OCI-LY3 (cell line): ENCODE results near the gene VGLL1.
A peak's percentile ranks its signal among the peaks of the same experiment; 100 is the strongest.

Source experiments
- H2AFZ ChIP-seq: fragments of 200-600, 300-600 bp; shearing (Covaris generic); 2 replicates; pipeline ENCODE4 v1.6.0; 2014; ENCODE audit warnings: antibody characterized with exemption, low read depth, low read length
- H3K27ac ChIP-seq: fragments of 200-600, 300-600 bp; sonication (generic); 2 replicates; pipeline ENCODE4 v1.5.1; 2014; ENCODE audit warnings: mild to moderate bottlenecking, low read length, moderate library complexity, mixed read lengths
- H3K27me3 ChIP-seq: fragments of 200-600, 300-600 bp; sonication (generic); 2 replicates; pipeline ENCODE4 v1.6.1; 2014; ENCODE audit warnings: low read depth, low read length, mixed read lengths
- H3K36me3 ChIP-seq: fragments of 200-600, 300-600 bp; sonication (generic); replicated peaks from 2 replicates; pipeline ENCODE3; 2014; ENCODE audit warnings: low read depth, low read length, mixed read lengths
- H3K4me1 ChIP-seq: fragments of 300-600, 200-600 bp; sonication (generic); 2 replicates; pipeline ENCODE4 v1.6.1; 2014; ENCODE audit warnings: low read length, mixed read lengths
- H3K4me2 ChIP-seq: fragments of 200-600, 300-600 bp; sonication (generic); 2 replicates; pipeline ENCODE4 v1.6.1; 2014; ENCODE audit warnings: low read length, mixed read lengths
- H3K4me3 ChIP-seq: fragments of 300-600, 200-600 bp; sonication (generic); 2 replicates; pipeline ENCODE4 v1.5.1; 2014; ENCODE audit warnings: antibody characterized with exemption, mild to moderate bottlenecking, low read length, moderate library complexity
- H3K79me2 ChIP-seq: fragments of 300-600, 200-600 bp; shearing (Covaris generic); 2 replicates; pipeline ENCODE4 v1.6.1; 2014; ENCODE audit warnings: mild to moderate bottlenecking, low read length, mixed read lengths
- H3K9ac ChIP-seq: fragments of 300-600, 200-600 bp; shearing (Covaris generic); 2 replicates; pipeline ENCODE4 v1.6.0; 2014; ENCODE audit warnings: mild to moderate bottlenecking, low read length, moderate library complexity
- H3K9me3 ChIP-seq: fragments of 200-600, 300-600 bp; shearing (Covaris generic); 2 replicates; pipeline ENCODE4 v1.6.1; 2014; ENCODE audit warnings: low read length, mixed read lengths; ENCODE audit not compliant: insufficient read depth
- H4K20me1 ChIP-seq: fragments of 200-600, 300-600 bp; sonication (generic); 2 replicates; pipeline ENCODE4 v1.6.1; 2016; ENCODE audit warnings: low read length, mixed read lengths; ENCODE audit not compliant: insufficient read depth
- CTCF ChIP-seq: fragments of 200-600, 300-600 bp; sonication (generic); IDR thresholded peaks from 2 replicates; pipeline ENCODE4 v1.5.1; 2014; ENCODE audit warnings: antibody characterized with exemption, low read length, low read depth
- EZH2phosphoT487 ChIP-seq: fragments of 200-600 bp; shearing (Covaris generic); IDR thresholded peaks from 2 replicates; pipeline ENCODE4 v1.6.1; 2018; ENCODE audit warnings: antibody characterized with exemption, mixed run types, low read depth

VGLL1 gene

GRCh38 chrX:136493011-136493410 is 39.0 kb upstream of the VGLL1 start:
- no peak overlapping the region for H3K9ac ChIP-seq
- H3K36me3 ChIP-seq: no peaks in the 10 kb centered on the region
- peaks cover 31% of the 10 kb centered on the region for H3K27me3 ChIP-seq
- H3K79me2 ChIP-seq: peaks cover 5% of the 10 kb centered on the region
- H3K4me2 ChIP-seq: no peak overlapping the region
- H3K27ac ChIP-seq: no peak overlapping the region
- H4K20me1 ChIP-seq: no peaks in the 10 kb centered on the region
- no peaks in the 10 kb centered on the region for H3K9me3 ChIP-seq
- H2AFZ ChIP-seq: no peak overlapping the region
- no peaks in the 10 kb centered on the region for H3K4me1 ChIP-seq
- TF ChIP-seq CTCF (no peak; the same call in 1 of the 2 replicates), EZH2phosphoT487 (no peak)
- no peak overlapping the region for H3K4me3 ChIP-seq

GRCh38 chrX:136495043-136495442 is 37.0 kb upstream of the VGLL1 start:
- H3K4me2 ChIP-seq: no peak overlapping the region
- H3K27ac ChIP-seq: no peak overlapping the region
- TF ChIP-seq CTCF (no peak), EZH2phosphoT487 (no peak)
- no peaks in the 10 kb centered on the region for H4K20me1 ChIP-seq
- H3K4me1 ChIP-seq: peaks cover 13% of the 10 kb centered on the region
- peaks cover 20% of the 10 kb centered on the region for H3K79me2 ChIP-seq
- no peak overlapping the region for H3K9ac ChIP-seq
- H3K36me3 ChIP-seq: peaks cover under 1% of the 10 kb centered on the region
- H2AFZ ChIP-seq: no peak overlapping the region
- peaks cover 13% of the 10 kb centered on the region for H3K27me3 ChIP-seq
- no peak overlapping the region for H3K4me3 ChIP-seq
- no peaks in the 10 kb centered on the region for H3K9me3 ChIP-seq

GRCh38 chrX:136496186-136496763 is 35.7 kb upstream of the VGLL1 start:
- peaks cover 13% of the 10 kb centered on the region for H3K4me1 ChIP-seq
- peaks cover 1% of the 10 kb centered on the region for H3K27me3 ChIP-seq
- peaks cover 20% of the 10 kb centered on the region for H3K79me2 ChIP-seq
- H3K9me3 ChIP-seq: no peaks in the 10 kb centered on the region
- TF ChIP-seq EZH2phosphoT487 (no peak), CTCF (no peak)
- peak overlapping the region; percentile 89 for H2AFZ ChIP-seq
- peak overlapping the region; percentile 88 for H3K9ac ChIP-seq
- peaks cover 12% of the 10 kb centered on the region for H3K36me3 ChIP-seq
- peak overlapping the region; percentile 87 for H3K27ac ChIP-seq
- H3K4me2 ChIP-seq: peak overlapping the region; percentile 66
- peak overlapping the region; percentile 97 for H3K4me3 ChIP-seq
- no peaks in the 10 kb centered on the region for H4K20me1 ChIP-seq

- H3K79me2 ChIP-seq: peaks cover 20% of the 10 kb centered on the region
- no peaks in the 10 kb centered on the region for H4K20me1 ChIP-seq
- H3K27ac ChIP-seq: peak overlapping the region; percentile 87
- no peaks in the 10 kb centered on the region for H3K27me3 ChIP-seq
- peaks cover 16% of the 10 kb centered on the region for H3K36me3 ChIP-seq
- H3K9ac ChIP-seq: peak overlapping the region; percentile 88
- H3K4me2 ChIP-seq: peak overlapping the region; percentile 97
- H2AFZ ChIP-seq: peak overlapping the region; percentile 89
- no peaks in the 10 kb centered on the region for H3K9me3 ChIP-seq
- peaks cover 13% of the 10 kb centered on the region for H3K4me1 ChIP-seq
- peak overlapping the region; percentile 97 for H3K4me3 ChIP-seq
- TF ChIP-seq CTCF (no peak), EZH2phosphoT487 (no peak)
Observed at GRCh38 chrX:136496764-136497555, 35.1 kb upstream of the VGLL1 start.
